HCT116 (cell line): ENCODE results near the gene FSD1. TPM values are rescaled to one million over a fixed set of nuclear protein-coding genes. Genes with fewer than 3 reads are reported as not detected.
A peak's percentile ranks its signal among the peaks of the same experiment; 100 is the strongest.

Experiments used
- ATAC-seq: fragments of 200-7000 bp; cut with Tn5 transposase; 2 replicates; pipeline ENCODE4 v1.9.1; 2020; ENCODE audit warnings: mild to moderate bottlenecking, moderate library complexity
- BruUV-seq: library from RNA; stranded (reverse); fragments of 400-500 nt; replicated peaks from 2 replicates; lab custom pipeline; 2021; lab: Mats Ljungman, UMichigan
- CTCF ChIA-PET: fragments of 300-600 bp; sonication (Branson Sonifier 250); formaldehyde crosslinking; loops from one replicate; lab custom pipeline; 2021; ENCODE audit warnings: antibody characterized with exemption; lab: Charles Lee
- POLR2A ChIA-PET: fragments of 300-600, 350-600 bp; sonication (Branson Sonifier 250); formaldehyde crosslinking; loops from one replicate; lab custom pipeline; 2021; ENCODE audit warnings: antibody characterized with exemption; lab: Charles Lee
- RAD21 ChIA-PET, 2 experiments: fragments of 300-600 bp; sonication (Branson Sonifier 250); formaldehyde crosslinking; loops; one replicate each; lab custom pipeline; 2023; ENCODE audit warnings: low total read pairs in 2 of 2; ENCODE audit not compliant: uncharacterized antibody in 2 of 2, unreplicated experiment in 2 of 2, low non-redundant PET in 1 of 2; lab: Charles Lee
- DNase-seq: peaks from one replicate; pipeline ENCODE4 v3.0.0-alpha.2; 2010; ENCODE audit warnings: low read depth, low spot score
- H2AFZ ChIP-seq: fragments of 200-600 bp; shearing (Covaris generic), sonication (generic); 2 replicates; pipeline ENCODE4 v1.6.1; 2017; ENCODE audit warnings: low read depth, mixed run types, mixed read lengths, antibody characterized with exemption, low read length; ENCODE audit not compliant: poor library complexity, severe bottlenecking
- H3K27ac ChIP-seq: 2 replicates; pipeline ENCODE4 v1.5.1; 2012; ENCODE audit warnings: low read depth, low read length
- H3K27me3 ChIP-seq: fragments of 200-600 bp; sonication (generic); 2 replicates; pipeline ENCODE4 v1.6.1; 2016; ENCODE audit warnings: mixed run types, low read length, mixed read lengths; ENCODE audit not compliant: insufficient read depth
- H3K36me3 ChIP-seq, 2 experiments: fragments of 200-500 bp in 1 of 2; fragments of 200-600 bp in 1 of 2; sonication (Bioruptor generic) in 1 of 2; sonication (generic) in 1 of 2; 2 replicates each; pipeline versions ENCODE4 v1.5.1 to v1.6.1; 2014 to 2016; ENCODE audit warnings: low read length in 2 of 2, inconsistent platforms in 1 of 2, mixed read lengths in 1 of 2, mixed run types in 1 of 2; ENCODE audit not compliant: insufficient read depth in 2 of 2, control insufficient read depth in 1 of 2
- H3K4me1 ChIP-seq, 2 experiments: fragments of 200-600 bp in 1 of 2; sonication (generic) in 1 of 2; 2 replicates each; pipeline versions ENCODE4 v1.5.1 to v1.6.1; 2012 to 2017; ENCODE audit warnings: low read length in 2 of 2, inconsistent platforms in 1 of 2, mild to moderate bottlenecking in 1 of 2, mixed read lengths in 1 of 2, mixed run types in 1 of 2, moderate library complexity in 1 of 2; ENCODE audit not compliant: insufficient read depth in 2 of 2, control insufficient read depth in 1 of 2
- H3K4me2 ChIP-seq: fragments of 200-600 bp; sonication (generic); 2 replicates; pipeline ENCODE4 v1.6.1; 2017; ENCODE audit warnings: mixed run types, low read length, mixed read lengths
- H3K4me3 ChIP-seq, 2 experiments: fragments of 200-600 bp in 1 of 2; sonication (generic) in 1 of 2; replicated peaks in 1 of 2; 2 replicates each; pipeline ENCODE4 v1.5.1; 2011 to 2016; ENCODE audit warnings: low read length in 2 of 2, control low read depth in 1 of 2, low read depth in 1 of 2, mild to moderate bottlenecking in 1 of 2, mixed read lengths in 1 of 2, mixed run types in 1 of 2
- H3K79me2 ChIP-seq: fragments of 200-600 bp; sonication (generic); 2 replicates; pipeline ENCODE4 v1.6.1; 2017; ENCODE audit warnings: mild to moderate bottlenecking, mixed run types, low read length, moderate library complexity, mixed read lengths; ENCODE audit not compliant: insufficient read depth
- H3K9ac ChIP-seq: fragments of 200-600 bp; sonication (generic); 2 replicates; pipeline ENCODE4 v1.6.1; 2016; ENCODE audit warnings: low read length, mixed read lengths
- H3K9me2 ChIP-seq: fragments of 200-600 bp; sonication (generic), shearing (Covaris generic); 2 replicates; pipeline ENCODE4 v1.6.1; 2017; ENCODE audit warnings: mixed run types, mild to moderate bottlenecking, moderate library complexity; ENCODE audit not compliant: insufficient read depth
- H3K9me3 ChIP-seq, 2 experiments: fragments of 200-500 bp in 1 of 2; fragments of 200-600 bp in 1 of 2; sonication (Bioruptor generic) in 1 of 2; sonication (generic) in 1 of 2; 2 replicates each; pipeline ENCODE4 v1.6.1; 2014 to 2017; ENCODE audit warnings: low read length in 2 of 2, mixed read lengths in 2 of 2, inconsistent platforms in 1 of 2, low read depth in 1 of 2, mild to moderate bottlenecking in 1 of 2, mixed run types in 1 of 2, moderate library complexity in 1 of 2; ENCODE audit not compliant: control insufficient read depth in 1 of 2, insufficient read depth in 1 of 2
- H4K20me1 ChIP-seq: fragments of 200-600 bp; sonication (generic), shearing (Covaris generic); 2 replicates; pipeline ENCODE4 v1.6.1; 2017; ENCODE audit warnings: mixed run types, mild to moderate bottlenecking, moderate library complexity; ENCODE audit not compliant: insufficient read depth
- CBX3 ChIP-seq: IDR thresholded peaks from 2 replicates; pipeline ENCODE4 v1.6.1; 2012; ENCODE audit warnings: low read depth
- EGR1 ChIP-seq: IDR thresholded peaks from 2 replicates; pipeline ENCODE4 v1.6.1; 2012; ENCODE audit warnings: low read depth
- EZH2phosphoT487 ChIP-seq: fragments of 200-600 bp; IDR thresholded peaks from 2 replicates; pipeline ENCODE4 v1.6.1; 2018; ENCODE audit warnings: antibody characterized with exemption, borderline replicate concordance
- FOSL1 ChIP-seq: IDR thresholded peaks from 2 replicates; pipeline ENCODE4 v1.6.1; 2012; ENCODE audit warnings: low read depth
- RAD21 ChIP-seq: IDR thresholded peaks from 2 replicates; pipeline ENCODE4 v1.6.1; 2012; ENCODE audit warnings: low read depth, mild to moderate bottlenecking
- SIN3A ChIP-seq: IDR thresholded peaks from 2 replicates; pipeline ENCODE4 v1.6.1; 2012; ENCODE audit warnings: low read depth
- SP1 ChIP-seq: IDR thresholded peaks from 2 replicates; pipeline ENCODE4 v1.6.1; 2012; ENCODE audit warnings: low read depth
- SRF ChIP-seq: IDR thresholded peaks from 2 replicates; pipeline ENCODE4 v1.6.1; 2012; ENCODE audit warnings: low read depth
- ZFX ChIP-seq: fragments of 450-650 bp; IDR thresholded peaks from 2 replicates; pipeline ENCODE4 v1.6.1; 2017
- intact Hi-C: fragments of 100-400 bp; cut with micrococcal nuclease; formaldehyde crosslinking; loops from 2 replicates; pipeline ENCODE4 v1.10.0; 2022
- total RNA-seq: library from RNA; stranded (reverse); gene quantifications from one replicate; pipeline ENCODE4 v1.2.1, GENCODE V29; 2021; ENCODE audit not compliant: unreplicated experiment
- TF ChIP-seq, protein P1 (sequence below): IDR thresholded peaks from 2 replicates; pipeline ENCODE4 v1.6.1; 2011; ENCODE audit warnings: mild to moderate bottlenecking, low read length, moderate library complexity; ENCODE audit not compliant: insufficient replicate concordance; ENCODE audit errors: extremely low read depth
- TF ChIP-seq, protein P2 (sequence below): IDR thresholded peaks from 2 replicates; pipeline ENCODE4 v1.6.1; 2012

FSD1 gene
- total RNA-seq, 1 experiment from 2014 or later: 20.1 TPM

DNA sequence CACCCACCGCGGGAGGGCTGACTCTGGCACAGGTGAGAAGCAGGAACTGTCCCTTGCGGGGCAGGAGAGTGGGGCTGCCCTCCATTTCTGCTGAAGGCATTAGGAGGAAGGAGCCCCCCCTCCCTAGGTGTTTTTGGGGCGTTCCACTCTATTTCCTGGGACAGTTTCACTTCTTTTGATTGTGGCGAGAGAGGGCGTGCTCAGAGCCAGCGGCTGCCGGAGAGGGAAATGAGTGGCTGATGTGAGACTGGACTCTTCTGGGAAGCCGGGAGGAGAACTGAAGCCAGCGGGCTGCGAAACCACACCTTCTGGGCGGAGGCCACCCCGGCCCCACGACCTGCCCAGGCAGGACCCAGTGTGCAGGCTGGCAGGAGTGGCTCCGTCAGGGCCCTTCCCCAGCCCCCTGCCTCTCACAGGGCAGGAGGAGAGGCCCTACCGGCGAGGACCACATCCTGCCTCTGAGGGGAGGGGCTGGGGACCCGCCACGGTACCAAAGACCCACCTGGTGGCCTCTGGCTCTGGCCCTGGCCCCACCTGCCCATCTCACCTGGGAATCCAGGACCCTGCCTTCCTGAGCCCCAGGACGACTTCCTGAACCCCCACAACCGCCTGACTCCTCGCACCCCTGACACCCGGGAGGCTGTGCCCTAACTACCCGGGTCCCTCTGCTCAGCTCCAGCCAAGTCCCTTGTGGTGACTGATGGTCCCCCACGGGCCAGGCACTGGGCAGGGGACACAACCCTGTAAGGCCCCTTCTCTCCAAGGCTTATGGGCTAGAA is 64.9 kb downstream of the FSD1 start:
- no peak for DNase-seq
- H3K9ac ChIP-seq: 0 out of 2 replicates have a peak overlapping the region, but pooled peaks have one; percentile 5
- intact Hi-C loops: no loop called here
- H3K4me1 ChIP-seq: peaks cover 10 to 36% of the 10 kb centered on the region in 2 experiments
- peak overlapping the region; percentile 3; the same call in 1 of the 2 replicates for H3K27ac ChIP-seq
- no peaks in the 10 kb centered on the region for H4K20me1 ChIP-seq
- ChIA-PET POLR2A (interaction anchor here (0.8 kb wide), 1 partner anchor 11 kb away, joined by 3 read pairs; no protein-coding TSS in a partner anchor), CTCF (interaction anchor here (0.9 to 1.4 kb wide), 2 partner anchors 33 to 102 kb away, joined by 3 read pairs; partner anchors contain the start of gene CHAF1A), RAD21 (no interaction called here)
- H2AFZ ChIP-seq: no peak overlapping the region
- H3K27me3 ChIP-seq: no peaks in the 10 kb centered on the region
- no peaks in the 10 kb centered on the region for H3K9me2 ChIP-seq
- H3K36me3 ChIP-seq: no peaks in the 10 kb centered on the region
- H3K4me2 ChIP-seq: no peak overlapping the region
- no peak for TF ChIP-seq ZFX
- TF ChIP-seq, protein P1, sequence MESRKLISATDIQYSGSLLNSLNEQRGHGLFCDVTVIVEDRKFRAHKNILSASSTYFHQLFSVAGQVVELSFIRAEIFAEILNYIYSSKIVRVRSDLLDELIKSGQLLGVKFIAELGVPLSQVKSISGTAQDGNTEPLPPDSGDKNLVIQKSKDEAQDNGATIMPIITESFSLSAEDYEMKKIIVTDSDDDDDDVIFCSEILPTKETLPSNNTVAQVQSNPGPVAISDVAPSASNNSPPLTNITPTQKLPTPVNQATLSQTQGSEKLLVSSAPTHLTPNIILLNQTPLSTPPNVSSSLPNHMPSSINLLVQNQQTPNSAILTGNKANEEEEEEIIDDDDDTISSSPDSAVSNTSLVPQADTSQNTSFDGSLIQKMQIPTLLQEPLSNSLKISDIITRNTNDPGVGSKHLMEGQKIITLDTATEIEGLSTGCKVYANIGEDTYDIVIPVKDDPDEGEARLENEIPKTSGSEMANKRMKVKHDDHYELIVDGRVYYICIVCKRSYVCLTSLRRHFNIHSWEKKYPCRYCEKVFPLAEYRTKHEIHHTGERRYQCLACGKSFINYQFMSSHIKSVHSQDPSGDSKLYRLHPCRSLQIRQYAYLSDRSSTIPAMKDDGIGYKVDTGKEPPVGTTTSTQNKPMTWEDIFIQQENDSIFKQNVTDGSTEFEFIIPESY: no peak
- TF ChIP-seq SRF: no peak
- TF ChIP-seq EGR1: no peak
- no peak for TF ChIP-seq CBX3
- no peak for TF ChIP-seq RAD21
- TF ChIP-seq, protein P2, sequence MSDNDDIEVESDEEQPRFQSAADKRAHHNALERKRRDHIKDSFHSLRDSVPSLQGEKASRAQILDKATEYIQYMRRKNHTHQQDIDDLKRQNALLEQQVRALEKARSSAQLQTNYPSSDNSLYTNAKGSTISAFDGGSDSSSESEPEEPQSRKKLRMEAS: no peak
- no peak for TF ChIP-seq SIN3A
- TF ChIP-seq EZH2phosphoT487: no peak
- TF ChIP-seq SP1: no peak
- no peak for TF ChIP-seq FOSL1
- H3K79me2 ChIP-seq: peaks cover 70% of the 10 kb centered on the region
- no peak for ATAC-seq
- H3K9me3 ChIP-seq: no peaks in the 10 kb centered on the region
- no TSS peak for BruUV-seq
- H3K4me3 ChIP-seq: no peak overlapping the region
